ENCODE measurements around the gene ROR1.

- no peak for TF ChIP-seq EZH2 (IDR thresholded peaks at IDR 0.05)
- TF ChIP-seq CTCF (IDR thresholded peaks at IDR 0.05), result no peak
Measured at GRCh38 chr1:64175639-64176038, 401.8 kb downstream of the ROR1 start.

Data from neural progenitor cell (in vitro differentiated cells).